Suprapubic skin (tissue), 4 donors: Measurements from ENCODE around the gene SENP7.

ENCODE experiments used
- CTCF ChIP-seq, 2 donors: fragments of 200-600 bp in 1 of 2; fragments of 450-650 bp in 1 of 2; sonication (generic) in 1 of 2; IDR thresholded peaks; one replicate each; pipeline ENCODE4 v1.5.1; 2016 to 2019; ENCODE audit warnings: antibody characterized with exemption in 2 of 2, mild to moderate bottlenecking in 1 of 2, moderate library complexity in 1 of 2
- EP300 ChIP-seq: sonication (generic); formaldehyde crosslinking; IDR thresholded peaks from one replicate; pipeline ENCODE4 v1.6.1; 2017; ENCODE audit warnings: antibody characterized with exemption
- POLR2A ChIP-seq, 2 donors: fragments of 450-650 bp; IDR thresholded peaks; one replicate each; pipeline ENCODE4 v1.6.1; 2017; ENCODE audit warnings: antibody characterized with exemption in 2 of 2, mild to moderate bottlenecking in 2 of 2, moderate library complexity in 2 of 2
- POLR2AphosphoS5 ChIP-seq, 3 donors: sonication (generic); formaldehyde crosslinking; IDR thresholded peaks; one replicate each; pipeline ENCODE4 v1.6.1; 2017; ENCODE audit warnings: antibody characterized with exemption in 3 of 3

GRCh38 chr3:101388706-101389105 lies 124.3 kb downstream of the SENP7 start:
- TF ChIP-seq CTCF (IDR thresholded peaks at IDR 0.05) = no peak
- TF ChIP-seq EP300 = no peak
- TF ChIP-seq POLR2AphosphoS5 (IDR thresholded peaks at IDR 0.05) = no peak
- TF ChIP-seq POLR2A (IDR thresholded peaks at IDR 0.05) = no peak
